ENCODE measurements around the gene CFAP73.

DNA sequence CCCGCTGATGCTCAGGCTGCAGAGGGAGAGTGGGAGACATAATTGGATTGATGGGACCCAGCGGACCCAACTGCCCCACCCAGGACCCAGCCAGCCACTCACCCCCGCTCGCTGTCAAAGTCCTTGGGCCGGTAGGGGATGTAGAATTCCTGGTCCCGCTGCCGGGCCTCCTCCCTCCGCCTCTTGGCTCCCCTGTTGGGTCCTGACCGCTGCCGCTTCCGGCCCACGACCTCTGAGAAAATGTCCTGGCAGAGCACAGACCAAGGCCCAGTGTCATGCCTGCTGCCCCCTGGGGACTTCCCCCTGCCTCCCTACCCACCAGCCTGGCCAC is 13.5 kb downstream of the CFAP73 start:
- TF ChIP-seq POLR2AphosphoS5 (IDR thresholded peaks at IDR 0.05; ENCODE audit: low read depth, low read length) (no peak), POLR2A (IDR thresholded peaks at IDR 0.05; ENCODE audit: low read depth, low read length) (no peak), TAF1 (IDR thresholded peaks at IDR 0.05; ENCODE audit: borderline replicate concordance, low read depth, low read length) (no peak)
